OCI-LY3 (cell line): ENCODE measurements around the gene PCMTD2.
"Not testable (repeated sequence)": the region's sequence is repeated elsewhere in the genome, so short reads cannot be mapped to it uniquely, and the experiment has no call there.

Experiments used
- EZH2phosphoT487 ChIP-seq: fragments of 200-600 bp; shearing (Covaris generic); IDR thresholded peaks from 2 replicates; pipeline ENCODE4 v1.6.1; 2018; ENCODE audit warnings: antibody characterized with exemption, mixed run types, low read depth
- TF ChIP-seq, protein P1 (sequence below): fragments of 200-600, 300-600 bp; sonication (generic); IDR thresholded peaks from 2 replicates; pipeline ENCODE4 v1.5.1; 2014; ENCODE audit warnings: antibody characterized with exemption, low read length, low read depth

- TF ChIP-seq, protein P1, sequence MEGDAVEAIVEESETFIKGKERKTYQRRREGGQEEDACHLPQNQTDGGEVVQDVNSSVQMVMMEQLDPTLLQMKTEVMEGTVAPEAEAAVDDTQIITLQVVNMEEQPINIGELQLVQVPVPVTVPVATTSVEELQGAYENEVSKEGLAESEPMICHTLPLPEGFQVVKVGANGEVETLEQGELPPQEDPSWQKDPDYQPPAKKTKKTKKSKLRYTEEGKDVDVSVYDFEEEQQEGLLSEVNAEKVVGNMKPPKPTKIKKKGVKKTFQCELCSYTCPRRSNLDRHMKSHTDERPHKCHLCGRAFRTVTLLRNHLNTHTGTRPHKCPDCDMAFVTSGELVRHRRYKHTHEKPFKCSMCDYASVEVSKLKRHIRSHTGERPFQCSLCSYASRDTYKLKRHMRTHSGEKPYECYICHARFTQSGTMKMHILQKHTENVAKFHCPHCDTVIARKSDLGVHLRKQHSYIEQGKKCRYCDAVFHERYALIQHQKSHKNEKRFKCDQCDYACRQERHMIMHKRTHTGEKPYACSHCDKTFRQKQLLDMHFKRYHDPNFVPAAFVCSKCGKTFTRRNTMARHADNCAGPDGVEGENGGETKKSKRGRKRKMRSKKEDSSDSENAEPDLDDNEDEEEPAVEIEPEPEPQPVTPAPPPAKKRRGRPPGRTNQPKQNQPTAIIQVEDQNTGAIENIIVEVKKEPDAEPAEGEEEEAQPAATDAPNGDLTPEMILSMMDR: not testable (repeated sequence)
- TF ChIP-seq EZH2phosphoT487: not testable (repeated sequence)
These were observed 60.3 kb downstream of the PCMTD2 start for GRCh38 chr20:64315884-64316283.
